SU-DHL-6 (cell line): ENCODE measurements around the gene SLC6A7.

Source experiments
- EZH2phosphoT487 ChIP-seq: fragments of 200-600 bp; sonication (generic), shearing (Covaris generic); conservative IDR thresholded peaks from 2 replicates; pipeline ENCODE4 v1.6.1; 2018; ENCODE audit warnings: mild to moderate bottlenecking, antibody characterized with exemption, low read length, moderate library complexity, mixed read lengths
- TF ChIP-seq, protein P1 (sequence below): fragments of 200-600 bp; sonication (generic); IDR thresholded peaks from one replicate; pipeline ENCODE4 v1.5.1; 2017; ENCODE audit warnings: antibody characterized with exemption, mild to moderate bottlenecking, low read length, moderate library complexity; ENCODE audit not compliant: insufficient read depth, poor library complexity, severe bottlenecking

DNA sequence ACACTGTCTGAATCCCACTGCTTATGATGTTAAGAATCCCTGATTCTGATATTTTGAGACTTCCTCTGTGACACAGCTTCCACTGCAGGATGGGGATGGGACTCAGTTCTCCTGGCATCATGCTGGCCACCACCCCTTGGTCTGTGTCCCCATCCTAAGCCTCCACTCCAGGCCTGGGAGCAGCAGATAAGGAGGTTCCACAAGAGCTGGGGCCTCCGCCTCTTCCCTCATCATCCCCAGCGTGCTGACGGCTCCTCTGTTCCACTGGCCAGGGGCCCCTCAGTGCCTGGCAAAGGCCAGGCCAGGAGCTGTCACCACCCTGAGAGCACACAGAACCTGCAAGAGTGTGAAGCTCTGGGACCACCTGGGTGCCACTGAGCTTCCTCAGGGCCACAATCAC lies 59.1 kb downstream of the SLC6A7 start:
- TF ChIP-seq, protein P1, sequence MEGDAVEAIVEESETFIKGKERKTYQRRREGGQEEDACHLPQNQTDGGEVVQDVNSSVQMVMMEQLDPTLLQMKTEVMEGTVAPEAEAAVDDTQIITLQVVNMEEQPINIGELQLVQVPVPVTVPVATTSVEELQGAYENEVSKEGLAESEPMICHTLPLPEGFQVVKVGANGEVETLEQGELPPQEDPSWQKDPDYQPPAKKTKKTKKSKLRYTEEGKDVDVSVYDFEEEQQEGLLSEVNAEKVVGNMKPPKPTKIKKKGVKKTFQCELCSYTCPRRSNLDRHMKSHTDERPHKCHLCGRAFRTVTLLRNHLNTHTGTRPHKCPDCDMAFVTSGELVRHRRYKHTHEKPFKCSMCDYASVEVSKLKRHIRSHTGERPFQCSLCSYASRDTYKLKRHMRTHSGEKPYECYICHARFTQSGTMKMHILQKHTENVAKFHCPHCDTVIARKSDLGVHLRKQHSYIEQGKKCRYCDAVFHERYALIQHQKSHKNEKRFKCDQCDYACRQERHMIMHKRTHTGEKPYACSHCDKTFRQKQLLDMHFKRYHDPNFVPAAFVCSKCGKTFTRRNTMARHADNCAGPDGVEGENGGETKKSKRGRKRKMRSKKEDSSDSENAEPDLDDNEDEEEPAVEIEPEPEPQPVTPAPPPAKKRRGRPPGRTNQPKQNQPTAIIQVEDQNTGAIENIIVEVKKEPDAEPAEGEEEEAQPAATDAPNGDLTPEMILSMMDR: no peak
- TF ChIP-seq EZH2phosphoT487: no peak
